Fibroblast of upper back skin (primary cell): ENCODE measurements around the gene POFUT2.

Experiments used
- DNase-seq: peaks from one replicate; pipeline ENCODE4 v3.0.0-alpha.2; 2013

Gene POFUT2

GRCh38 chr21:45282283-45283034, 5.2 kb downstream of the POFUT2 start:
- DNase-seq = no peak

GRCh38 chr21:45281411-45282282, 6.0 kb downstream of the POFUT2 start:
- DNase-seq = no peak

GRCh38 chr21:45280969-45281368, 6.7 kb downstream of the POFUT2 start:
- DNase-seq = no peak

GRCh38 chr21:45280178-45280821, 7.4 kb downstream of the POFUT2 start:
- DNase-seq = no peak

- DNase-seq = no peak
These were observed 8.1 kb downstream of the POFUT2 start for GRCh38 chr21:45279446-45280177.

GRCh38 chr21:45278156-45278911, 9.4 kb downstream of the POFUT2 start:
- DNase-seq = no peak

- DNase-seq = no peak
These were observed 10.3 kb downstream of the POFUT2 start for GRCh38 chr21:45277101-45278045.

- DNase-seq = no peak
These were observed 11.1 kb downstream of the POFUT2 start for GRCh38 chr21:45276596-45276995.

GRCh38 chr21:45270306-45270821, 17.3 kb downstream of the POFUT2 start:
- DNase-seq = no peak

GRCh38 chr21:45269861-45270260, 17.8 kb downstream of the POFUT2 start:
- DNase-seq = no peak

- no peak for DNase-seq
These were observed 20.3 kb downstream of the POFUT2 start for GRCh38 chr21:45267390-45267760.

GRCh38 chr21:45266518-45267389, 20.9 kb downstream of the POFUT2 start:
- peak; percentile 21 for DNase-seq

GRCh38 chr21:45265721-45266517, 21.8 kb downstream of the POFUT2 start:
- DNase-seq = no peak

- DNase-seq = no peak
These were observed 22.7 kb downstream of the POFUT2 start for GRCh38 chr21:45264912-45265515.

GRCh38 chr21:45264146-45264911, 23.4 kb downstream of the POFUT2 start:
- DNase-seq = no peak

GRCh38 chr21:45263534-45263933, 24.2 kb downstream of the POFUT2 start:
- DNase-seq = no peak

- DNase-seq = no peak
These were observed 25.1 kb downstream of the POFUT2 start for GRCh38 chr21:45262616-45263015.
